HCT116 (cell line): Measurements from ENCODE around the gene FXYD1.

Experiments used
- CTCF ChIP-seq, 3 experiments: fragments of 200-600 bp in 1 of 3; sonication (generic) in 1 of 3; IDR thresholded peaks in 2 of 3; conservative IDR thresholded peaks in 1 of 3; 2 replicates each; pipeline ENCODE4 v1.5.1; 2012 to 2017; ENCODE audit warnings: low read depth in 2 of 3, low read length in 2 of 3, antibody characterized with exemption in 1 of 3, borderline replicate concordance in 1 of 3, control low read depth in 1 of 3, mild to moderate bottlenecking in 1 of 3, mixed read lengths in 1 of 3, mixed run types in 1 of 3, moderate library complexity in 1 of 3; ENCODE audit not compliant: insufficient read depth in 1 of 3
- EZH2 ChIP-seq: fragments of 200-600 bp; sonication (generic); IDR thresholded peaks from 2 replicates; pipeline ENCODE4 v1.6.1; 2017; ENCODE audit warnings: antibody characterized with exemption, mixed run types
- FOSL1 ChIP-seq: IDR thresholded peaks from 2 replicates; pipeline ENCODE4 v1.6.1; 2012; ENCODE audit warnings: low read depth
- MAX ChIP-seq: IDR thresholded peaks from 2 replicates; pipeline ENCODE4 v1.6.1; 2012
- POLR2A ChIP-seq: IDR thresholded peaks from 2 replicates; pipeline ENCODE4 v1.7.0; 2011; ENCODE audit warnings: borderline replicate concordance; ENCODE audit not compliant: insufficient read depth, insufficient read length; ENCODE audit errors: extremely low read depth
- POLR2AphosphoS5 ChIP-seq: IDR thresholded peaks from 2 replicates; pipeline ENCODE4 v1.6.1; 2011; ENCODE audit warnings: mild to moderate bottlenecking, low read depth, low read length, moderate library complexity

GRCh38 chr19:35105047-35105410 is 33.6 kb upstream of the FXYD1 start:
- no peak for TF ChIP-seq MAX
- TF ChIP-seq CTCF (IDR thresholded peaks at IDR 0.05 in 2 of 3, conservative IDR thresholded peaks at IDR 0.05 in 1 of 3; ENCODE audit: borderline replicate concordance in 1 of 3, insufficient read depth in 1 of 3, low read depth in 2 of 3, low read length in 2 of 3), result no peak
- TF ChIP-seq EZH2, result no peak
- TF ChIP-seq POLR2A, result no peak
- TF ChIP-seq POLR2AphosphoS5, result no peak
- no peak for TF ChIP-seq FOSL1
